ENCODE results near the gene ITPK1.

Gene ITPK1

GRCh38 chr14:92939699-92940098 is 176.0 kb downstream of the ITPK1 start:
- no peak overlapping the region for H3K27ac ChIP-seq
- TF ChIP-seq CTCF (conservative IDR thresholded peaks at IDR 0.05): no peak

GRCh38 chr14:92938890-92939671 is 176.6 kb downstream of the ITPK1 start:
- TF ChIP-seq CTCF (conservative IDR thresholded peaks at IDR 0.05): no peak
- no peak overlapping the region for H3K27ac ChIP-seq

GRCh38 chr14:92938235-92938875 is 177.4 kb downstream of the ITPK1 start:
- H3K27ac ChIP-seq: no peak overlapping the region
- TF ChIP-seq CTCF (conservative IDR thresholded peaks at IDR 0.05): no peak

GRCh38 chr14:92937051-92937937 is 178.4 kb downstream of the ITPK1 start:
- H3K27ac ChIP-seq: no peak overlapping the region
- no peak for TF ChIP-seq CTCF (conservative IDR thresholded peaks at IDR 0.05)

- TF ChIP-seq CTCF (conservative IDR thresholded peaks at IDR 0.05): no peak
- no peak overlapping the region for H3K27ac ChIP-seq
These were observed 179.6 kb downstream of the ITPK1 start for GRCh38 chr14:92936085-92936484.

GRCh38 chr14:92935446-92935845 is 180.3 kb downstream of the ITPK1 start:
- no peak overlapping the region for H3K27ac ChIP-seq
- no peak for TF ChIP-seq CTCF (conservative IDR thresholded peaks at IDR 0.05)
